NB4 (cell line): Measurements from ENCODE around the gene IDI2.

Experiments
- DNase-seq: peaks from one replicate; pipeline ENCODE4 v3.0.0; 2010; ENCODE audit warnings: low read depth
- H3K4me3 ChIP-seq: one replicate; pipeline ENCODE4 v1.5.1; 2011; ENCODE audit warnings: mild to moderate bottlenecking, low read depth, low read length, moderate library complexity
- MAX ChIP-seq: IDR thresholded peaks from 2 replicates; pipeline ENCODE4 v1.6.1; 2011; ENCODE audit warnings: low read depth, low read length
- MYC ChIP-seq: IDR thresholded peaks from 2 replicates; pipeline ENCODE4 v1.6.1; 2011; ENCODE audit warnings: low read depth, low read length
- POLR2A ChIP-seq: IDR thresholded peaks from 2 replicates; pipeline ENCODE4 v1.6.1; 2011; ENCODE audit warnings: mild to moderate bottlenecking; ENCODE audit not compliant: insufficient read length; ENCODE audit errors: extremely low read depth
- TF ChIP-seq, protein P1 (sequence below): IDR thresholded peaks from one replicate; pipeline ENCODE4 v1.5.1; 2012; ENCODE audit warnings: low read depth, low read length

The IDI2 gene

DNA sequence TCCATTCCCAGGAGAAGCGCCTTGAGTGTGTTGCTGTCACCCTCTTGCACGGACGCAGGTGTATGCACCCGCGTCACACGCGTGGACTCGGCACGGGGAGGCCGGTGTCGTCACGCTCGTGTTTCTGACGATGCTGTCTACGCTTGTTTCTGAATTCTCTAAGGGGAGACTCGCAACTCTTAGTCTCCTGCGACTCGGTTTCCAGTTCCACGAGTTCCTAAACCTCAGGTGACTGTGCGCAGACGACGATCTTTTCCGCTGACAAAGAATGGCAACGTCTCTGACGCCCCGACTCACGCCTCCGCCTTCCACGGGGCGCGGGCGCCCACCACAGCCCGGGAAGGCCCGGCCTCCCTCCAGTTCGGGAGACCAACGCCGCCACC lies 22.7 kb upstream of the IDI2 start:
- TF ChIP-seq MYC (no peak), POLR2A (no peak), MAX (no peak)
- TF ChIP-seq, protein P1, sequence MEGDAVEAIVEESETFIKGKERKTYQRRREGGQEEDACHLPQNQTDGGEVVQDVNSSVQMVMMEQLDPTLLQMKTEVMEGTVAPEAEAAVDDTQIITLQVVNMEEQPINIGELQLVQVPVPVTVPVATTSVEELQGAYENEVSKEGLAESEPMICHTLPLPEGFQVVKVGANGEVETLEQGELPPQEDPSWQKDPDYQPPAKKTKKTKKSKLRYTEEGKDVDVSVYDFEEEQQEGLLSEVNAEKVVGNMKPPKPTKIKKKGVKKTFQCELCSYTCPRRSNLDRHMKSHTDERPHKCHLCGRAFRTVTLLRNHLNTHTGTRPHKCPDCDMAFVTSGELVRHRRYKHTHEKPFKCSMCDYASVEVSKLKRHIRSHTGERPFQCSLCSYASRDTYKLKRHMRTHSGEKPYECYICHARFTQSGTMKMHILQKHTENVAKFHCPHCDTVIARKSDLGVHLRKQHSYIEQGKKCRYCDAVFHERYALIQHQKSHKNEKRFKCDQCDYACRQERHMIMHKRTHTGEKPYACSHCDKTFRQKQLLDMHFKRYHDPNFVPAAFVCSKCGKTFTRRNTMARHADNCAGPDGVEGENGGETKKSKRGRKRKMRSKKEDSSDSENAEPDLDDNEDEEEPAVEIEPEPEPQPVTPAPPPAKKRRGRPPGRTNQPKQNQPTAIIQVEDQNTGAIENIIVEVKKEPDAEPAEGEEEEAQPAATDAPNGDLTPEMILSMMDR: no peak
- H3K4me3 ChIP-seq: peak overlapping the region; percentile 94
- no peak for DNase-seq

GRCh38 chr10:1047937-1048336 lies 22.3 kb upstream of the IDI2 start:
- peak; percentile 18 for DNase-seq
- peak overlapping the region; percentile 94 for H3K4me3 ChIP-seq
- no peak for TF ChIP-seq MYC
- no peak for TF ChIP-seq MAX
- TF ChIP-seq POLR2A: no peak
- TF ChIP-seq, protein P1: no peak

- TF ChIP-seq, protein P1: no peak
- TF ChIP-seq MYC (no peak), POLR2A (no peak), MAX (no peak)
- DNase-seq: no peak
- H3K4me3 ChIP-seq: peak overlapping the region; percentile 49
Observed at GRCh38 chr10:1045415-1045814, 19.8 kb upstream of the IDI2 start.

DNA sequence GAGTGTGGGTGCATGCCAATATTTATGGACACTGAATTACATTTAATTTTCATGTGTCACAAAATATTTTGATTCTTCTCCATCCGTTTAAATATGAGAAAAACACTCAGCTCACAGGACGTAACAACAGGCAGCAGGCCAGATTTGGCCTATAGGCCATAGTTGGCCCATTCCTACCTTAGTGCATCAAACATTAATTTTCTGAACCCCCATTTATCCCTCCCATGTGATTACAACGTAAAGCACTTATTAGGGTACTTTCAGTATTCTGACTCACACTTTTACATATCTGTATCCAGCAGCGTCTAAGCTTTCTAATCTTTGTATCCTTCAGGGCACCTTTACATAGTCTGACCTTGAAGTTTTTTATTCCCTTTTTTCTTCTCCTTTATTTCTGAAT lies 19.3 kb upstream of the IDI2 start:
- no peak for DNase-seq
- TF ChIP-seq MAX (no peak), MYC (no peak), POLR2A (no peak)
- TF ChIP-seq, protein P1: no peak
- H3K4me3 ChIP-seq: peak overlapping the region; percentile 28

- no peak overlapping the region for H3K4me3 ChIP-seq
- TF ChIP-seq MAX: no peak
- no peak for TF ChIP-seq MYC
- TF ChIP-seq, protein P1: no peak
- TF ChIP-seq POLR2A: no peak
- DNase-seq: no peak
Observed at GRCh38 chr10:1044146-1044545, 18.5 kb upstream of the IDI2 start.

DNA sequence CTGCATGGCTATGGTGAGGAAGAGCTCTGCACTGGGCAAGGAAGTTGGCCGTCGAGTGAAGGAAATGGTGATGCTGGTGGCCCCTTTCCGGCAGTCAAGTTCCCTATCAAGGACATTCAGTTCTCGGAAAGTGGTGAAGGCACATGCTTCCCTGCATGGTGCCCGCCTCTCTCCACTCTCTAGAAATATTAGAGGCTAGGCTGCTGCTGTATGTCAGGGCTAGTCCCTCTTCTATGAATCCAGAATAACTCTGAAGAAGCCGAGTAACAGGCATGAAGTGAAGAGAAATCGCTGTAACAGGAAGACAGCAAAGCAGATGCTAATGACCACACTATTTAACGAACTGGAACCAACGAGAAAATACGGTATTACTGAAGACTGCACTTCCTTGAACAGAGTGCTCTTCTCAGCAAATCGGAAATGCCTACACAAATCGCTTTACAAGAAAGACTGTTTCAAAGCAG lies 17.9 kb upstream of the IDI2 start:
- no peak for DNase-seq
- TF ChIP-seq, protein P1: no peak
- TF ChIP-seq MYC (no peak), MAX (no peak), POLR2A (no peak)
- no peak overlapping the region for H3K4me3 ChIP-seq
